WTC11 (cell line): Measurements from ENCODE around the gene GRP. TPM values are rescaled to one million over a fixed set of nuclear protein-coding genes. Genes with fewer than 3 reads are reported as not detected.

ENCODE experiments used
- ATAC-seq: fragments of 200-7000 bp; cut with Tn5 transposase; 2 replicates; pipeline ENCODE4 v1.10.0; 2021; ENCODE audit warnings: mild to moderate bottlenecking, moderate library complexity
- CTCF ChIA-PET: fragments of 300-600 bp; sonication (Branson Sonifier 250); formaldehyde crosslinking; loops from one replicate; lab custom pipeline; 2021; ENCODE audit warnings: antibody characterized with exemption; lab: Charles Lee
- POLR2A ChIA-PET: fragments of 350-600 bp; sonication (Branson Sonifier 250); formaldehyde crosslinking; loops from one replicate; lab custom pipeline; 2021; ENCODE audit warnings: antibody characterized with exemption; lab: Charles Lee
- DNase-seq: peaks from one replicate; pipeline ENCODE4 v3.0.0; 2021; ENCODE audit warnings: low spot score
- H3K27ac Mint-ChIP-seq: 2 replicates; pipeline ENCODE4 v1.8.0; 2021; ENCODE audit warnings: mixed read lengths
- H3K27me3 Mint-ChIP-seq: 2 replicates; pipeline ENCODE4 v1.8.0; 2021; ENCODE audit warnings: low read depth, mild to moderate bottlenecking, moderate library complexity, mixed read lengths
- H3K36me3 Mint-ChIP-seq: 2 replicates; pipeline ENCODE4 v1.8.0; 2021; ENCODE audit warnings: mixed read lengths
- H3K4me1 Mint-ChIP-seq: 2 replicates; pipeline ENCODE4 v1.8.0; 2022; ENCODE audit warnings: mixed read lengths
- H3K4me3 Mint-ChIP-seq: 2 replicates; pipeline ENCODE4 v1.8.0; 2021; ENCODE audit warnings: mild to moderate bottlenecking, moderate library complexity, mixed read lengths
- H3K9me3 Mint-ChIP-seq: 2 replicates; pipeline ENCODE4 v1.8.0; 2021; ENCODE audit warnings: mixed read lengths
- ATF6 ChIP-seq: sonication (generic); formaldehyde crosslinking; IDR thresholded peaks from 2 replicates; pipeline ENCODE4 v1.8.1; 2023; ENCODE audit warnings: mild to moderate bottlenecking, missing genetic modification reagents
- EMX1 ChIP-seq: fragments of 250-450 bp; sonication (Bioruptor Pico); IDR thresholded peaks from 2 replicates; pipeline ENCODE4 v1.8.0; 2021; ENCODE audit warnings: mild to moderate bottlenecking
- ERG ChIP-seq: fragments of 250-450 bp; sonication (Bioruptor Pico); IDR thresholded peaks from 2 replicates; pipeline ENCODE4 v1.8.0; 2021; ENCODE audit warnings: mild to moderate bottlenecking
- FOXJ3 ChIP-seq: sonication (generic); formaldehyde crosslinking; IDR thresholded peaks from 2 replicates; pipeline ENCODE4 v1.9.0; 2021; ENCODE audit warnings: missing genetic modification reagents, mild to moderate bottlenecking, borderline replicate concordance
- FOXK1 ChIP-seq: sonication (generic); formaldehyde crosslinking; IDR thresholded peaks from 2 replicates; pipeline ENCODE4 v1.8.0; 2022; ENCODE audit warnings: mild to moderate bottlenecking, moderate library complexity, missing genetic modification reagents
- FOXP1 ChIP-seq: sonication (generic); formaldehyde crosslinking; IDR thresholded peaks from 2 replicates; pipeline ENCODE4 v1.8.0; 2022; ENCODE audit warnings: missing genetic modification reagents, mild to moderate bottlenecking, moderate library complexity, borderline replicate concordance
- GABPB1 ChIP-seq: sonication (generic); formaldehyde crosslinking; IDR thresholded peaks from 2 replicates; pipeline ENCODE4 v1.8.1; 2023; ENCODE audit warnings: mild to moderate bottlenecking, missing genetic modification reagents
- JAZF1 ChIP-seq: fragments of 250-450 bp; sonication (Bioruptor Pico); IDR thresholded peaks from 2 replicates; pipeline ENCODE4 v1.9.0; 2021; ENCODE audit warnings: moderate library complexity, mild to moderate bottlenecking, inconsistent platforms
- JUN ChIP-seq: sonication (generic); formaldehyde crosslinking; IDR thresholded peaks from 2 replicates; pipeline ENCODE4 v1.8.0; 2023; ENCODE audit warnings: mild to moderate bottlenecking, missing genetic modification reagents
- PRDM15 ChIP-seq: sonication (generic); formaldehyde crosslinking; IDR thresholded peaks from 2 replicates; pipeline ENCODE4 v1.8.0; 2022; ENCODE audit warnings: missing genetic modification reagents
- RELA ChIP-seq: sonication (generic); formaldehyde crosslinking; IDR thresholded peaks from 2 replicates; pipeline ENCODE4 v1.8.1; 2022; ENCODE audit warnings: missing genetic modification reagents, mild to moderate bottlenecking, borderline replicate concordance
- SMAD4 ChIP-seq: sonication (generic); formaldehyde crosslinking; IDR thresholded peaks from 2 replicates; pipeline ENCODE4 v1.8.0; 2022; ENCODE audit warnings: mild to moderate bottlenecking, missing genetic modification reagents
- TEAD4 ChIP-seq: sonication (generic); formaldehyde crosslinking; IDR thresholded peaks from 2 replicates; pipeline ENCODE4 v1.8.0; 2022; ENCODE audit warnings: mild to moderate bottlenecking, missing genetic modification reagents
- ZNF317 ChIP-seq: sonication (generic); formaldehyde crosslinking; IDR thresholded peaks from 2 replicates; pipeline ENCODE4 v1.8.1; 2023; ENCODE audit warnings: low read depth, mild to moderate bottlenecking, moderate library complexity, missing genetic modification reagents, borderline replicate concordance
- ZNF416 ChIP-seq: fragments of 250-450 bp; sonication (Bioruptor Pico); IDR thresholded peaks from 2 replicates; pipeline ENCODE4 v1.9.0; 2021; ENCODE audit warnings: mild to moderate bottlenecking, inconsistent platforms
- ZNF532 ChIP-seq: fragments of 250-450 bp; sonication (Bioruptor Pico); IDR thresholded peaks from 2 replicates; pipeline ENCODE4 v1.9.0; 2021; ENCODE audit warnings: mild to moderate bottlenecking, borderline replicate concordance
- total RNA-seq: library from RNA; stranded (reverse); gene quantifications from 3 replicates; pipeline ENCODE4 v1.2.3, GENCODE V29; 2021
- TF ChIP-seq, protein P1 (sequence below): sonication (generic); formaldehyde crosslinking; IDR thresholded peaks from 2 replicates; pipeline ENCODE4 v1.8.0; 2023; ENCODE audit warnings: missing genetic modification reagents
- TF ChIP-seq, protein P2 (sequence below): sonication (generic); formaldehyde crosslinking; IDR thresholded peaks from 2 replicates; pipeline ENCODE4 v1.8.1; 2023; ENCODE audit warnings: mild to moderate bottlenecking, missing genetic modification reagents, moderate library complexity
- TF ChIP-seq, protein P3 (sequence below): sonication (generic); formaldehyde crosslinking; IDR thresholded peaks from 2 replicates; pipeline ENCODE4 v1.8.1; 2023; ENCODE audit warnings: mild to moderate bottlenecking, missing genetic modification reagents

Gene GRP
- total RNA-seq, 1 experiment from 2014 or later = 0.22 TPM

DNA sequence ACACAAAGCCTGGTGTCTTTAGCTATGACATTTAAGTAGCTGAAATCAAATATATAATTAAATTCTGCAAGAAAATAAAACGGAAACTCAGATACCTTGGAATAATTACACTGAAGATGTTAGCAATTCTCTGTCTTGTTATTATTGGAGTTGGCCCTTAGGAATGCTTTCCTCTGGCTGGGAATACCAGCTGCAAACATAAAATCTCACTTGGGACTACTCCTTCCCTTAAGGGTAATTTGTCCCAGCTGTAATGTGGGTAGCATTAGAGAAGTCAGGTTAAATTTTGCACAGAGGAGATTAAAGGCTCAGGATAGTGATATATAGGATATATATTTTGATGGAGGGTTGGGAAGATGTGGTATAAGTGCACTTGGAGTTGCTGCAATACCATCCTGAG is 37.3 kb upstream of the GRP start (continued):
- TF ChIP-seq, protein P1, sequence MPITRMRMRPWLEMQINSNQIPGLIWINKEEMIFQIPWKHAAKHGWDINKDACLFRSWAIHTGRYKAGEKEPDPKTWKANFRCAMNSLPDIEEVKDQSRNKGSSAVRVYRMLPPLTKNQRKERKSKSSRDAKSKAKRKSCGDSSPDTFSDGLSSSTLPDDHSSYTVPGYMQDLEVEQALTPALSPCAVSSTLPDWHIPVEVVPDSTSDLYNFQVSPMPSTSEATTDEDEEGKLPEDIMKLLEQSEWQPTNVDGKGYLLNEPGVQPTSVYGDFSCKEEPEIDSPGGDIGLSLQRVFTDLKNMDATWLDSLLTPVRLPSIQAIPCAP (CRISPR knock-in tag) = no peak
- TF ChIP-seq FOXK1 (CRISPR knock-in tag) (no peak), ZNF416 (CRISPR knock-in tag) (no peak), ATF6 (CRISPR knock-in tag) (no peak)
- TF ChIP-seq, all 79 proteins: peak for 0

DNA sequence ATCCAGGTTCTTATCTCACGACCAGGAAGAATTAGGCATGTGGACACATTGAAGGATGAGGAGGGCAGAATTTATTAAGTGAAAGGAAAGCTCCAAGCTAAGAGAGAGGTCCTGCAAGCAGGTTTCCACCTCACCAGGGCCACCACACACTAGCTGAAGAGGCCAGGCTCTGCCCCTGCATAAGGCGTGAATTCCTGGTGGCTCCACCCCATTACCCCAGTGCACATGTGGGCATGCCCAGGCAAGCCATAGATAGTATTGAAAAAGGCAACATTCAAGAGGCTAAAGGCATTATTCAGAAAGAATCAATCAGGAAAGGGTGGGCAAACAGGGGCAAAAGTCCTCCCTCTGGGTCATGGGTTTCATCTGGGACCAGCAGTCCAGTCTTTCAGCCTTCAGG is 30.9 kb upstream of the GRP start:
- POLR2A ChIA-PET = no interaction called here
- Mint-ChIP-seq H3K9me3 (peaks cover 20% of the 10 kb centered on the region), H3K4me3 (no peak overlapping the region), H3K36me3 (peaks cover 17% of the 10 kb centered on the region), H3K27ac (no peak overlapping the region), H3K4me1 (no peaks in the 10 kb centered on the region), H3K27me3 (peaks cover 9% of the 10 kb centered on the region)
- CTCF ChIA-PET = no interaction called here
- DNase-seq = no peak
- TF ChIP-seq PRDM15 (CRISPR knock-in tag) = no peak
- TF ChIP-seq ZNF532 (CRISPR knock-in tag) = no peak
- TF ChIP-seq, protein P1 (CRISPR knock-in tag) = no peak
- no peak for TF ChIP-seq JAZF1 (CRISPR knock-in tag)
- TF ChIP-seq JUN (CRISPR knock-in tag) = no peak
- no peak for TF ChIP-seq FOXP1 (CRISPR knock-in tag)
- TF ChIP-seq, protein P2, sequence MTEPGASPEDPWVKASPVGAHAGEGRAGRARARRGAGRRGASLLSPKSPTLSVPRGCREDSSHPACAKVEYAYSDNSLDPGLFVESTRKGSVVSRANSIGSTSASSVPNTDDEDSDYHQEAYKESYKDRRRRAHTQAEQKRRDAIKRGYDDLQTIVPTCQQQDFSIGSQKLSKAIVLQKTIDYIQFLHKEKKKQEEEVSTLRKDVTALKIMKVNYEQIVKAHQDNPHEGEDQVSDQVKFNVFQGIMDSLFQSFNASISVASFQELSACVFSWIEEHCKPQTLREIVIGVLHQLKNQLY (CRISPR knock-in tag) = no peak
- no peak for TF ChIP-seq FOXJ3 (CRISPR knock-in tag)
- no peak for TF ChIP-seq RELA (CRISPR knock-in tag)
- TF ChIP-seq SMAD4 (CRISPR knock-in tag) = no peak
- TF ChIP-seq ZNF317 = no peak
- no peak for TF ChIP-seq ERG (CRISPR knock-in tag)
- no peak for TF ChIP-seq TEAD4 (CRISPR knock-in tag)
- TF ChIP-seq GABPB1 = no peak
- no peak for TF ChIP-seq EMX1 (CRISPR knock-in tag)
- TF ChIP-seq, protein P3, sequence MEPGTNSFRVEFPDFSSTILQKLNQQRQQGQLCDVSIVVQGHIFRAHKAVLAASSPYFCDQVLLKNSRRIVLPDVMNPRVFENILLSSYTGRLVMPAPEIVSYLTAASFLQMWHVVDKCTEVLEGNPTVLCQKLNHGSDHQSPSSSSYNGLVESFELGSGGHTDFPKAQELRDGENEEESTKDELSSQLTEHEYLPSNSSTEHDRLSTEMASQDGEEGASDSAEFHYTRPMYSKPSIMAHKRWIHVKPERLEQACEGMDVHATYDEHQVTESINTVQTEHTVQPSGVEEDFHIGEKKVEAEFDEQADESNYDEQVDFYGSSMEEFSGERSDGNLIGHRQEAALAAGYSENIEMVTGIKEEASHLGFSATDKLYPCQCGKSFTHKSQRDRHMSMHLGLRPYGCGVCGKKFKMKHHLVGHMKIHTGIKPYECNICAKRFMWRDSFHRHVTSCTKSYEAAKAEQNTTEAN (CRISPR knock-in tag) = no peak
- no peak for ATAC-seq
